ENCODE results near the gene FBH1. TPM values are rescaled to one million over a fixed set of nuclear protein-coding genes. Genes with fewer than 3 reads are reported as not detected.

The FBH1 gene
- total and polyA plus RNA-seq, 9 of the 15 experiments (the other 6 are each of a cell fraction or from before 2014, with no cell fraction given), result 13.4 to 108 (median 77.8) TPM

- H3K9ac ChIP-seq (ENCODE audit: insufficient read depth in 1 of 2, low read depth in 2 of 2, low read length in 2 of 2), result no peak overlapping the region
- 94% methylated on average over 4 of the region's 4 CpGs for WGBS (ENCODE audit: insufficient coverage, low coverage, missing lambda C conversion rate)
Observed at GRCh38 chr10:5911670-5912069, 21.6 kb downstream of the FBH1 start.

More at GRCh38 chr10:5911670-5912069, 21.6 kb downstream of the FBH1 start:
- in situ Hi-C loops (cut with MboI), result no loop called here
- H3K79me2 ChIP-seq (ENCODE audit: control insufficient read depth, insufficient read depth, low read length), result peaks cover 7% of the 10 kb centered on the region; the same call in 1 of the 3 replicates
- CTCF ChIA-PET (ENCODE audit: low intra/inter-chr PET ratio), result no interaction called here
- H3K36me3 ChIP-seq (ENCODE audit: control insufficient read depth, insufficient read depth, low read length), result peaks cover 97% of the 10 kb centered on the region
- H3K9me1 ChIP-seq (ENCODE audit: control insufficient read depth, insufficient read depth, low read length), result no peaks in the 10 kb centered on the region
- H3K4me3 ChIP-seq, result no peak overlapping the region
- no peaks in the 10 kb centered on the region for H3K9me3 ChIP-seq (replicated peaks; ENCODE audit: control insufficient read depth, insufficient read depth, low read depth, low read length)
- DNase-seq (ENCODE audit: extremely low read depth in 1 of 4, low spot score in 3 of 4) (no peak), FAIRE-seq (no peak), ATAC-seq (no peak)
- POLR2A ChIA-PET, result no interaction called here
- no peaks in the 10 kb centered on the region for H4K20me1 ChIP-seq (replicated peaks; ENCODE audit: control insufficient read depth, insufficient read depth, low read length)
- H2AFZ ChIP-seq (ENCODE audit: low read depth, low read length), result no peak overlapping the region
- H3K27me3 ChIP-seq (ENCODE audit: control insufficient read depth in 2 of 2, insufficient read depth in 2 of 2, low read length in 2 of 2), result no peaks in the 10 kb centered on the region
- H3K27ac ChIP-seq (ENCODE audit: extremely low read depth, low read depth, low read length), result no peak overlapping the region
- TF ChIP-seq CBX5 (IDR thresholded peaks at IDR 0.05; ENCODE audit: borderline replicate concordance, low read depth) (no peak), MNT (conservative IDR thresholded peaks at IDR 0.05) (no peak), GTF3C2 (IDR thresholded peaks at IDR 0.05; ENCODE audit: borderline replicate concordance, extremely low read depth, insufficient read length) (no peak), ZNF511 (CRISPR knock-in tag; IDR thresholded peaks at IDR 0.05) (no peak), ARID3B (CRISPR knock-in tag; IDR thresholded peaks at IDR 0.05; ENCODE audit: borderline replicate concordance) (no peak), ARID2 (IDR thresholded peaks at IDR 0.05) (no peak), NRF1 (conservative IDR thresholded peaks at IDR 0.05 in 1 of 2, IDR thresholded peaks at IDR 0.05 in 1 of 2) (no peak), TAF7 (tag; IDR thresholded peaks at IDR 0.05) (no peak), KAT7 (CRISPR knock-in tag; IDR thresholded peaks at IDR 0.05; ENCODE audit: borderline replicate concordance) (no peak), ZNF165 (CRISPR knock-in tag; IDR thresholded peaks at IDR 0.05; ENCODE audit: borderline replicate concordance) (no peak), LCOR (CRISPR knock-in tag; IDR thresholded peaks at IDR 0.05) (no peak)
- intact Hi-C loops (cut with micrococcal nuclease), result no loop called here
- no peaks in the 10 kb centered on the region for H3K4me1 ChIP-seq (replicated peaks in 1 of 2; ENCODE audit: control insufficient read depth in 2 of 2, insufficient read depth in 2 of 2, low read length in 2 of 2)
- no TSS peak for BruUV-seq (replicated peaks)
- no peak overlapping the region for H3K4me2 ChIP-seq (ENCODE audit: insufficient read depth, low read length)

Measured in K562 (cell line).